ENCODE results near the gene KRT6B.

DNA sequence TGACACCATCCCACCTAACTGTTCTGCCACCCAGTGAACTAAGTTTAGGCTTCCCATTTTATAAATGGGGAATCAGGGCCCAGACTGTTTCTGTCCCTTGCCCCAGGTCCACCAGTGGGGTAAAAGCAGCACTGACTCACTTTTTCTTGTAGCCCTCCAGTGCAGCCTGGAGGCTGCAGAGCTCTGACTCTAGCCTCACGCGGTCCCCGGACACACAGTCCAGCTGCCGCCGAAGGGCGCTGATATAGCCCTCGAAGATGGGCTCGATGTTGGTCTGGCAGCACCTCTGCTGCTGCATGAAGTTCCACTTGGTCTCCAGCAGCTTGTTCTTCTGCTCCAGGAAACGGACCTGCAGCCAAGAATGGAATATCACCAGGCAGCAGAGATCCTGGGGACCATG lies 48.4 kb downstream of the KRT6B start:
- TF ChIP-seq POLR2A (IDR thresholded peaks at IDR 0.05; ENCODE audit: low read length) = no peak
- TF ChIP-seq GATA1 (IDR thresholded peaks at IDR 0.05; ENCODE audit: low read depth, low read length) = no peak
